Hepatocyte (in vitro differentiated cells): ENCODE results near the gene PCBP4.

Source experiments
- CTCF ChIP-seq: fragments of 200-600 bp; sonication (generic); IDR thresholded peaks from 2 replicates; pipeline ENCODE4 v1.5.1; 2016; ENCODE audit warnings: antibody characterized with exemption, mild to moderate bottlenecking; ENCODE audit not compliant: poor library complexity
- EZH2 ChIP-seq: fragments of 200-600 bp; sonication (generic); IDR thresholded peaks from 2 replicates; pipeline ENCODE4 v1.6.1; 2016; ENCODE audit warnings: antibody characterized with exemption, mild to moderate bottlenecking, borderline replicate concordance
- EZH2phosphoT487 ChIP-seq: fragments of 200-600 bp; sonication (generic); IDR thresholded peaks from one replicate; pipeline ENCODE4 v1.6.1; 2018; ENCODE audit warnings: antibody characterized with exemption, mild to moderate bottlenecking, low read depth, moderate library complexity; ENCODE audit not compliant: unreplicated experiment, severe bottlenecking

DNA sequence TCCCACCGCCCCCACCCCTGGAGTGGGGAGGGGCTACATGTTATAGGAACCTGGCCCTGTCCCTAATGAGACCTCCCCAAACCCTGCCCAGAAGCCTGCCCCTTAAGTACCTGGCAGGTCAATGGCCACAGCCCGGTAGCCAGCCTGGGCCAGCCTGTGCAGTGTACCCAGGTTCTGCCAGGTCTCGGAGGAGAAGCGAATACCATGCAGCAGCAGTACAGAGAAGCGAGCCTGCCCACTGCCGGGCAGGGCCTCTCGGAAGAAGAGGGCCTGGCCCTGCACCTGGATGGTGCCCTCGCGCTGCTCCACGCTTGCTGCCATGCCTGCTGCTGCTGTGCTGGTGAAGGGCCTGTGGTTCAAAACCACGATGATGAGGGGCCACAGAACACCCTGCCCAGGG is 4.1 kb upstream of the PCBP4 start:
- no peak for TF ChIP-seq CTCF
- no peak for TF ChIP-seq EZH2phosphoT487
- TF ChIP-seq EZH2, result no peak
